HepG2 (cell line): Measurements from ENCODE around the gene C14orf93. TPM values are rescaled to one million over a fixed set of nuclear protein-coding genes. Genes with fewer than 3 reads are reported as not detected.

Experiments
- ARID5B ChIP-seq: IDR thresholded peaks from 2 replicates; pipeline ENCODE4 v1.4.0; 2020; ENCODE audit warnings: mild to moderate bottlenecking, missing genetic modification reagents
- CERS6 ChIP-seq: sonication (generic); formaldehyde crosslinking; IDR thresholded peaks from 2 replicates; pipeline ENCODE4 v1.5.0; 2020; ENCODE audit warnings: missing genetic modification reagents
- DNMT3B ChIP-seq: conservative IDR thresholded peaks from 2 replicates; pipeline ENCODE4 v1.6.1; 2016; ENCODE audit warnings: missing biosample characterization, control low read depth
- GMEB1 ChIP-seq: sonication (generic); formaldehyde crosslinking; IDR thresholded peaks from 2 replicates; pipeline ENCODE4 v1.5.1; 2020; ENCODE audit warnings: missing genetic modification reagents, mild to moderate bottlenecking, borderline replicate concordance
- REST ChIP-seq, 2 experiments: IDR thresholded peaks; 2 replicates each; pipeline ENCODE4 v1.6.1; 2011 to 2012; ENCODE audit warnings: low read length in 2 of 2, borderline replicate concordance in 1 of 2, low read depth in 1 of 2, mild to moderate bottlenecking in 1 of 2, moderate library complexity in 1 of 2
- SNAPC2 ChIP-seq: sonication (generic); formaldehyde crosslinking; IDR thresholded peaks from 2 replicates; pipeline ENCODE4 v1.8.1; 2022; ENCODE audit warnings: mild to moderate bottlenecking, missing genetic modification reagents
- polyA plus RNA-seq, 8 experiments: library from polyadenylated mRNA; depleted of rRNA in 3 of 8; stranded (reverse) in 7 of 8; unstranded in 1 of 8; fragments of >200 nt; fragmentation: Illumina TruSeq in 4 of 8; extraction: Trizol in 4 of 8; gene quantifications; 2 replicates each; pipeline versions ENCODE4 v1.2.1 to v1.2.3, GENCODE V29; 2011 to 2016; ENCODE audit warnings: low read depth in 4 of 8, missing spikeins in 1 of 8, mixed read lengths in 1 of 8; ENCODE audit not compliant: insufficient read depth in 1 of 8
- total RNA-seq, 5 experiments: library from RNA; depleted of rRNA; stranded (reverse); fragments of >200 nt; fragmentation: Illumina TruSeq; extraction: Trizol; gene quantifications; 2 replicates each; pipeline ENCODE4 v1.2.3, GENCODE V29; 2016; ENCODE audit warnings: low read depth in 1 of 5

C14orf93 gene
- total and polyA plus RNA-seq, 2 of the 13 experiments (the other 11 are each of a cell fraction or from before 2014, with no cell fraction given) = 11.4 to 22.5 TPM

GRCh38 chr14:22978487-22978837, 31.5 kb downstream of the C14orf93 start (continued):
- TF ChIP-seq REST (IDR thresholded peaks at IDR 0.05; ENCODE audit: borderline replicate concordance in 1 of 2, low read depth in 1 of 2, low read length in 2 of 2) (no peak), GMEB1 (CRISPR knock-in tag) (0 out of 2 replicates have a peak, but pooled peaks have one; percentile 5), ARID5B (CRISPR knock-in tag) (no peak), SNAPC2 (no peak), DNMT3B (CRISPR knock-in tag) (peak; percentile 18; the same call in 1 of the 2 replicates), CERS6 (no peak)
